GM21825 (cell line): ENCODE measurements around the gene OBP2A.

Experiments used
- ATAC-seq: cut with Tn5 transposase; IDR thresholded peaks from one replicate; pipeline ENCODE4 v1.9.1; 2021; ENCODE audit warnings: mild to moderate bottlenecking, moderate library complexity; ENCODE audit not compliant: unreplicated experiment

Gene OBP2A

GRCh38 chr9:135592331-135592590 lies 46.3 kb downstream of the OBP2A start:
- no peak for ATAC-seq

- ATAC-seq = no peak
Observed at GRCh38 chr9:135592625-135593024, 46.7 kb downstream of the OBP2A start.

- no peak for ATAC-seq
Observed at GRCh38 chr9:135596211-135596610, 50.3 kb downstream of the OBP2A start.
